ENCODE results near the gene PLSCR3. TPM values are rescaled to one million over a fixed set of nuclear protein-coding genes. Genes with fewer than 3 reads are reported as not detected.

The PLSCR3 gene
- total RNA-seq, 1 donor = 16.8 TPM

DNA sequence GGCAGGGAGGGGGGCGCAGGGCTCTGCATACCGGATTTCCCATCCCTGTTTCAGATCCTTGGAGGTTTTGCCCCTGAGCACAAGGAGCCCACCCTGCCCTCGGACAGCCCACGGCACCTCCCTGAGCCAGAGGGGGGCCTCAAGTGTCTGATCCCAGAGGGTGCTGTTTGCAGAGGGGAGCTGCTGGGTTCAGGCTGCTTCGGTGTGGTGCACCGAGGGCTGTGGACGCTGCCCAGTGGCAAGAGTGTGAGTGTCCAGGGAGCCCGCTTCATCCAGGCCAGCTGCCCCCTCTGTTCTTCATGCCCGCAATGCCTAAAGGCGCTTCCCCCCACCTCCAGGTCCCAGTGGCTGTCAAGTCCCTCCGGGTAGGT, 11.0 kb downstream of the PLSCR3 start:
- H3K4me3 ChIP-seq (ENCODE audit: low read depth, low read length) = peak overlapping the region; percentile 54
- DNase-seq (ENCODE audit: low read depth) = no peak
- TF ChIP-seq, protein P1, sequence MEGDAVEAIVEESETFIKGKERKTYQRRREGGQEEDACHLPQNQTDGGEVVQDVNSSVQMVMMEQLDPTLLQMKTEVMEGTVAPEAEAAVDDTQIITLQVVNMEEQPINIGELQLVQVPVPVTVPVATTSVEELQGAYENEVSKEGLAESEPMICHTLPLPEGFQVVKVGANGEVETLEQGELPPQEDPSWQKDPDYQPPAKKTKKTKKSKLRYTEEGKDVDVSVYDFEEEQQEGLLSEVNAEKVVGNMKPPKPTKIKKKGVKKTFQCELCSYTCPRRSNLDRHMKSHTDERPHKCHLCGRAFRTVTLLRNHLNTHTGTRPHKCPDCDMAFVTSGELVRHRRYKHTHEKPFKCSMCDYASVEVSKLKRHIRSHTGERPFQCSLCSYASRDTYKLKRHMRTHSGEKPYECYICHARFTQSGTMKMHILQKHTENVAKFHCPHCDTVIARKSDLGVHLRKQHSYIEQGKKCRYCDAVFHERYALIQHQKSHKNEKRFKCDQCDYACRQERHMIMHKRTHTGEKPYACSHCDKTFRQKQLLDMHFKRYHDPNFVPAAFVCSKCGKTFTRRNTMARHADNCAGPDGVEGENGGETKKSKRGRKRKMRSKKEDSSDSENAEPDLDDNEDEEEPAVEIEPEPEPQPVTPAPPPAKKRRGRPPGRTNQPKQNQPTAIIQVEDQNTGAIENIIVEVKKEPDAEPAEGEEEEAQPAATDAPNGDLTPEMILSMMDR (IDR thresholded peaks at IDR 0.05; ENCODE audit: insufficient read depth, low read depth, low read length) = no peak

DNA sequence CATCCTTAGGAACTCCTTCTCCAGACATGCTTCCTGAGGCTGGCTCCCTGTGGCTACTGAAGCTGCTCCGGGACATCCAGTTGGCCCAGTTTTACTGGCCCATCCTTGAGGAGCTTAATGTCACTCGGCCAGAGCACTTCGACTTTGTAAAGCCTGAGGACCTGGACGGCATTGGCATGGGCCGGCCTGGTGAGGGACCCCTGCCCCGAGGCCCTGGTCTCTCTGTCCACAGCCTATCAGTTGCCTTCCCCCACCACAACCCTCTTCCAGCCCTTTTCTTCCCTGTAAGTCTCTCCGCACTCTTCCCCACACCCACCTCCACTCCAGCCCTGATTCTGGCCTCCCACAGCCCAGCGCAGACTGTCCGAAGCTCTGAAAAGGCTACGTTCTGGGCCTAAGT, 11.4 kb downstream of the PLSCR3 start:
- DNase-seq (ENCODE audit: low read depth) = no peak
- TF ChIP-seq, protein P1 (IDR thresholded peaks at IDR 0.05; ENCODE audit: insufficient read depth, low read depth, low read length) = no peak
- H3K4me3 ChIP-seq (ENCODE audit: low read depth, low read length) = no peak overlapping the region

DNA sequence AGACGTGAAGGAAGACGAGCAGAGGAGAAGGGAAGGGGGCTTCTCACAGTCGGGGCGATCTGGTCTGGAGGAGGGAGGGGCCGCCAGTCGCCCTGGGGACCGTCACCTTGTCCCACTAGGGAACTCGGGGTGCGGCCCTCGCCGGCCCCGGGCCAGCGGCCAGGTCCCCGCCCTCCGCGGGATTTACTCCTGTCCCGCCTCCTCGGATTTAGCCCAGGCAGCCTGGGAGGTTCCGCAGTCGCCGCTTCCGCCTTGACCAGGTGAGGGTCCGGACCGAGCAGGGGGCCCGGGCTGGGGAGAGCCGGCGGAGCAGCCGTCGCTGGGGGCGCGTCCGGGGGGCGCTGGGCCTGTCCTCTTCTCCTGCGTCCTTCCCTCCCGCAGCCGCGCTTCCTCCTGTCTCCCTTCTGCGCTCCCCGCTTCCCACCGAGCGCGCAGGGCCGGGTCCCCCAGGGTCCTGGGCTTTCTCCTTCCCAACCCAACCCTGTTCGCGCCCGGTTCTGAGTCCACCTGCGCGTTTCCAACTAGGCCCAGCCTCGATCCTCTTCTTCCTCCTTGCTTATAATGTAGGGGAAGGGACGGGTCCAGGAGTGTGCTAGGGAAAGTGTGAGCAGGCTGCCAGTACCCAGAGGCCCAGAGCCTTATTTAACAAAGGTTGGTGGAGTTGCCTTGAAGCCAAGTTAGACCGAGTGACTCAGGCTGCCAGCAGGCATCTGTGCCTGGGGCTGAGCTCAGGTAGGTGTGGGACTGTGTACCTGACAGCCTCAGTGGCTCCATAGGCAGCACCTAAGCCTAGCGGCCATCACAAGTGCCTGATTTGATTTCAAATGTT, 13.3 kb downstream of the PLSCR3 start, which contains the start of gene TNK1:
TNK1 (plus strand) TSS at position 235 of the 829 bp plus-strand sequence. CDS start 1,838 bp downstream, outside the sequence.
- TF ChIP-seq, protein P1 (IDR thresholded peaks at IDR 0.05; ENCODE audit: insufficient read depth, low read depth, low read length) = no peak
- no peak for DNase-seq (ENCODE audit: low read depth)
- H3K4me3 ChIP-seq (ENCODE audit: low read depth, low read length) = peak within 1 kb of the TSS; percentile 33

DNA sequence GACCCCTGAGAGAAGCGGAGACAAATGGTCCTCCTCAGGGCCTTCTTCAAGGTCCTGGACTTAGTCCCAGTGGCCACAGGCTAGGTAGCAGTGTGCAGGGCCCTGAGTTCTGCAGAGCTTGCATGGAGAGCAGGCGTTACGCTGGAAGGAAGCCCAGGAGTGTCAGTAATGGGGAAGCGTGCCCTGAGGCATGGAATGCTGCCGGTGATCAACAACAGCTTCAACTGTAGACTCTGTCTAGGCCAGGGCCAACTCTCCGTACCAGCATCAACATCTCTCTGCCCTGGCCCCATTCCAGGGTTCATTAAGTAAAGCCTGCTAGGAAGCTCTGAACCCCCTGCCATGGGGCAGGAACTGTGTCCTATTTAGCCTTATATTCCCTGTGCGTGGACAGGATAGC, 14.0 kb downstream of the PLSCR3 start:
- H3K4me3 ChIP-seq (ENCODE audit: low read depth, low read length) = no peak overlapping the region
- DNase-seq (ENCODE audit: low read depth) = peak; percentile 16
- TF ChIP-seq, protein P1 (IDR thresholded peaks at IDR 0.05; ENCODE audit: insufficient read depth, low read depth, low read length) = no peak

DNA sequence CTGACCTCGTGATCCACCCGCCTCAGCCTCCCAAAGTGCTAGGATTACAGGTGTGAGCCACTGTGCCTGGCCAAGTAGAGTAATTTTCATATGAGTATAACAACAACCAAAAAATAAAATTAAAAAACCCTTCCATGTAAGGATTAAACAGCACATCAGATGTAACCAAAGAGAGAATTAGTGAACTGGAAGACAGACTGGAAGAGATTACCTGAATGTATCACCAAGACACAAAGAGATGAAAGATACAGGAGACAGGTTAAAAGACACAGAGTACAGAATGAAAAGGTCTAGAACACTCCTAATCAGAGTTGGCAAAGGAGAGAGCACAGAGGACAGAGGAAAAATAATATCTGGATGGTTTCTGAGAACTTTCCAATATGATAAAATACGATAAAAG, 15.2 kb downstream of the PLSCR3 start:
- TF ChIP-seq, protein P1 (IDR thresholded peaks at IDR 0.05; ENCODE audit: insufficient read depth, low read depth, low read length) = no peak
- no peak for DNase-seq (ENCODE audit: low read depth)
- H3K4me3 ChIP-seq (ENCODE audit: low read depth, low read length) = no peak overlapping the region

DNA sequence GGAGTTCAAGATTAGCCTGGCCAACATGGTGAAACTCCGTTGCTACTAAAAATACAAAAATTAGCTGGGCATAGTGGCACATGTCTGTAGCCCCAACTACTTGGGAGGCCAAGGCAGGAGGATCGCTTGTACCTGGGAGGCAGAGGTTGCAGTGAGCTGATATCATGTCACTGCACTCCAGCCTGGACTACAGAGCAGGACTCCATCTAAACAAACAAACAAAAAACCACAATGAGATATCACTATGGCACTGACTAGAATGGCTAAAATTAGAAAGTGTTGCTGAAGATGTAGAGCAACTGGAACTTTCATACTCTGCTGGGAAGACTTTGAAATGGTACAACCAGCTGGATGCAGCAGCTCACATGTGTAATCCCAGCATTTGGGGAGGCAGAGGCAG, 20.0 kb downstream of the PLSCR3 start:
- no peak for DNase-seq (ENCODE audit: low read depth)
- TF ChIP-seq, protein P1 (IDR thresholded peaks at IDR 0.05; ENCODE audit: insufficient read depth, low read depth, low read length) = no peak
- H3K4me3 ChIP-seq (ENCODE audit: low read depth, low read length) = no peak overlapping the region
